ENCODE measurements around the gene ARHGAP21.

DNA sequence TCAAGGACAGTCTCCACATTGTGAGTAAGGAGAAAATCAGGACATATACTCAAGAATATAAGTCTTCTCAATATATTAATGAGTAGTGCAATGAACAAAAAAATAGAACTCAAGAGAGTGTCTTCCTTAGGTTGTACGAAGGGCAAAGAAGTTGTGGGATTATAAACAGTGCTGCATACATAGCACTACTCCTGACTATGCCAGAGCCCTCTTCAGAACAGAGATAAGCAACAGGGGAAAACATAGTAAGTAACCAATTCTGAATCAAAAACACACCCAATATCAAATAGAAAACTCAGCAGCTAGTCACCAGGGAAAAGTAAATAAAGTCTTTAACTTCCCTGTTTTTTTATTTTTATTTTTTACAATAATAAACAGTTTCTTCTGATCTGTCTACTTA is 10.6 kb downstream of the ARHGAP21 start:
- TF ChIP-seq RFX5 (IDR thresholded peaks at IDR 0.05; ENCODE audit: low read depth, low read length) (no peak), YY1 (IDR thresholded peaks at IDR 0.05; ENCODE audit: borderline replicate concordance in 1 of 3, control insufficient read depth in 1 of 3, extremely low read depth in 1 of 3, insufficient read depth in 3 of 3, insufficient read length in 1 of 3, insufficient replicate concordance in 2 of 3, low read depth in 1 of 3, low read length in 2 of 3) (no peak), ZNF274 (IDR thresholded peaks at IDR 0.05; ENCODE audit: borderline replicate concordance, low read depth, low read length) (no peak), SPI1 (IDR thresholded peaks at IDR 0.05; ENCODE audit: borderline replicate concordance, low read depth, low read length) (no peak), JUNB (CRISPR knock-in tag; conservative IDR thresholded peaks at IDR 0.05) (no peak)
